Nephron progenitor cell (in vitro differentiated cells): ENCODE data around the gene PSORS1C2.
A peak's percentile ranks its signal among the peaks of the same experiment; 100 is the strongest.

Source experiments
- DNase-seq: peaks from one replicate; pipeline ENCODE4 v3.0.0; 2021
- H3K27ac Mint-ChIP-seq: 2 replicates; pipeline ENCODE4 v1.8.0; 2021; ENCODE audit warnings: mild to moderate bottlenecking, moderate library complexity, mixed read lengths
- H3K27me3 Mint-ChIP-seq: 2 replicates; pipeline ENCODE4 v1.8.0; 2021; ENCODE audit warnings: mild to moderate bottlenecking, low read depth, mixed read lengths; ENCODE audit not compliant: poor library complexity
- H3K36me3 Mint-ChIP-seq: 2 replicates; pipeline ENCODE4 v1.8.0; 2021; ENCODE audit warnings: low read depth, mixed read lengths
- H3K4me1 Mint-ChIP-seq: 2 replicates; pipeline ENCODE4 v1.8.0; 2021; ENCODE audit warnings: mixed read lengths
- H3K4me3 Mint-ChIP-seq: 2 replicates; pipeline ENCODE4 v1.8.0; 2021; ENCODE audit warnings: mild to moderate bottlenecking, moderate library complexity, mixed read lengths
- H3K9me3 Mint-ChIP-seq: 2 replicates; pipeline ENCODE4 v1.8.0; 2021; ENCODE audit warnings: mild to moderate bottlenecking, moderate library complexity, mixed read lengths
- TF ChIP-seq, protein P1 (sequence below): fragments of 200-600 bp; sonication (generic); IDR thresholded peaks from 2 replicates; pipeline ENCODE4 v1.5.0; 2021; ENCODE audit warnings: antibody characterized with exemption

PSORS1C2 gene

DNA sequence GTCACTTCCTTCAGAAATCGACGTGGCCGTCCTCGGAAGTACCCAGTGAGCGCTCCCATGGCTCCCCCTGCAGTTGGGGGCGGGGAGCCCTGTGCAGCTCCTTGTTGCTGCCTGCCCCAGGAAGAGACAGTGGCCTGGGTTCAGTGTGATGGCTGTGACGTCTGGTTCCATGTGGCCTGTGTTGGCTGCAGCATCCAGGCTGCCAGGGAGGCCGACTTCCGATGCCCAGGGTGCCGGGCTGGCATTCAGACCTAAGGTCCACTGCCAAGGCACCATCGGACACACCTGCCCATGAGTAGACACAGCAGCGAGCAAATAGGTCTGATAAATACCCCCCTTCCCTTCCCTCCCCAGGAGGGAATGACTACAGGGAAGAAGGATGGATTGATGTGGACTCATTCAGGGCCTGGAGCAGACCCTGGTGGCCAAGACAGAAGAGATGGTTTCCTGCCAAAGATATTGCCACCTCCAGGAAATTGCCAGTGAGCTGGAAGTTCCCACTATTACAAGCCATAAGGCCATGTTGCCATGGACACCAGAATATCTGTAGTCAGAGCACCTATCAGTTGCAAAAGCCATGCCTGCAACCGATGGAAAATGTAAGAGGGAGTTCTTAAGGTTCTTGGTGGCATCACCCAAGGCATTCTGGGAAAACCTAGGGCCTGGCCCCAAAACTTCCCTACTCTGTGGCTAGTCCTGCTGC, 23.7 kb upstream of the PSORS1C2 start:
- Mint-ChIP-seq H3K36me3 (no peaks in the 10 kb centered on the region), H3K9me3 (no peaks in the 10 kb centered on the region), H3K4me1 (peaks cover 31% of the 10 kb centered on the region), H3K4me3 (no peak overlapping the region), H3K27ac (no peak overlapping the region), H3K27me3 (peaks cover 27% of the 10 kb centered on the region)
- TF ChIP-seq, protein P1, sequence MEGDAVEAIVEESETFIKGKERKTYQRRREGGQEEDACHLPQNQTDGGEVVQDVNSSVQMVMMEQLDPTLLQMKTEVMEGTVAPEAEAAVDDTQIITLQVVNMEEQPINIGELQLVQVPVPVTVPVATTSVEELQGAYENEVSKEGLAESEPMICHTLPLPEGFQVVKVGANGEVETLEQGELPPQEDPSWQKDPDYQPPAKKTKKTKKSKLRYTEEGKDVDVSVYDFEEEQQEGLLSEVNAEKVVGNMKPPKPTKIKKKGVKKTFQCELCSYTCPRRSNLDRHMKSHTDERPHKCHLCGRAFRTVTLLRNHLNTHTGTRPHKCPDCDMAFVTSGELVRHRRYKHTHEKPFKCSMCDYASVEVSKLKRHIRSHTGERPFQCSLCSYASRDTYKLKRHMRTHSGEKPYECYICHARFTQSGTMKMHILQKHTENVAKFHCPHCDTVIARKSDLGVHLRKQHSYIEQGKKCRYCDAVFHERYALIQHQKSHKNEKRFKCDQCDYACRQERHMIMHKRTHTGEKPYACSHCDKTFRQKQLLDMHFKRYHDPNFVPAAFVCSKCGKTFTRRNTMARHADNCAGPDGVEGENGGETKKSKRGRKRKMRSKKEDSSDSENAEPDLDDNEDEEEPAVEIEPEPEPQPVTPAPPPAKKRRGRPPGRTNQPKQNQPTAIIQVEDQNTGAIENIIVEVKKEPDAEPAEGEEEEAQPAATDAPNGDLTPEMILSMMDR: no peak
- DNase-seq: no peak

DNA sequence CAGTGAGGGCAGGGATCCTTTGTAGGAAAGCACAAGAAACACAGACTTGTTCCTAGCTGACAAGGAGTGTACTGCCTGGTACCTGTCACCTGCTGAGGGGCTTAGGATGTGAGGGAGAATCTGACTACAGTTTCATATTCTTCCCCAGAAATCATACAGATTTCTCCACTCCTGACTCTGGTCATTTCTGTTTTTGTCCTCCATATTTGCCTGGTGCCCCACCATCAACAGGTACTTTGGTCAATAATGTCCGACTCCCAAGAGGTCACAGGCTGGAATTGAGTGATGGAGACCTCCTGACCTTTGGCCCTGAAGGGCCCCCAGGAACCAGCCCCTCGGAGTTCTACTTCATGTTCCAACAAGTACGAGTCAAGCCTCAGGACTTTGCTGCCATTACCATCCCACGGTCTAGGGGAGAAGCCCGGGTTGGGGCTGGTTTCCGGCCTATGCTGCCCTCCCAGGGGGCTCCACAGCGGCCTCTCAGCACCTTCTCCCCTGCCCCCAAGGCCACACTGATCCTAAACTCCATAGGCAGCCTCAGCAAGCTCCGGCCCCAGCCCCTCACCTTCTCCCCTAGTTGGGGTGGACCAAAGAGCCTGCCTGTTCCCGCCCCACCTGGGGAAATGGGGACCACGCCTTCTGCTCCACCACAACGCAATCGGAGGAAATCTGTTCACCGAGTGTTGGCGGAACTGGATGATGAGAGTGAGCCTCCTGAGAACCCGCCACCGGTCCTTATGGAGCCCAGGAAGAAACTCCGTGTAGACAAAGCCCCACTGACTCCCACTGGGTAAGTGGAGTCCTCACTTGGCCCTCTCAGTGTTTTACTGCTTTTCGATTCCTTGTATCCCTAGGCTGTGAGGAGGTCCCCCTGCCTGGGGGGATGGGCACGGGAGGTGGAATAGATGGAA, 22.6 kb upstream of the PSORS1C2 start:
- Mint-ChIP-seq H3K27me3 (peaks cover 15% of the 10 kb centered on the region), H3K36me3 (peaks cover 1% of the 10 kb centered on the region), H3K9me3 (no peaks in the 10 kb centered on the region), H3K4me3 (no peak overlapping the region), H3K4me1 (peaks cover 43% of the 10 kb centered on the region), H3K27ac (no peak overlapping the region)
- no peak for DNase-seq
- TF ChIP-seq, protein P1: no peak

DNA sequence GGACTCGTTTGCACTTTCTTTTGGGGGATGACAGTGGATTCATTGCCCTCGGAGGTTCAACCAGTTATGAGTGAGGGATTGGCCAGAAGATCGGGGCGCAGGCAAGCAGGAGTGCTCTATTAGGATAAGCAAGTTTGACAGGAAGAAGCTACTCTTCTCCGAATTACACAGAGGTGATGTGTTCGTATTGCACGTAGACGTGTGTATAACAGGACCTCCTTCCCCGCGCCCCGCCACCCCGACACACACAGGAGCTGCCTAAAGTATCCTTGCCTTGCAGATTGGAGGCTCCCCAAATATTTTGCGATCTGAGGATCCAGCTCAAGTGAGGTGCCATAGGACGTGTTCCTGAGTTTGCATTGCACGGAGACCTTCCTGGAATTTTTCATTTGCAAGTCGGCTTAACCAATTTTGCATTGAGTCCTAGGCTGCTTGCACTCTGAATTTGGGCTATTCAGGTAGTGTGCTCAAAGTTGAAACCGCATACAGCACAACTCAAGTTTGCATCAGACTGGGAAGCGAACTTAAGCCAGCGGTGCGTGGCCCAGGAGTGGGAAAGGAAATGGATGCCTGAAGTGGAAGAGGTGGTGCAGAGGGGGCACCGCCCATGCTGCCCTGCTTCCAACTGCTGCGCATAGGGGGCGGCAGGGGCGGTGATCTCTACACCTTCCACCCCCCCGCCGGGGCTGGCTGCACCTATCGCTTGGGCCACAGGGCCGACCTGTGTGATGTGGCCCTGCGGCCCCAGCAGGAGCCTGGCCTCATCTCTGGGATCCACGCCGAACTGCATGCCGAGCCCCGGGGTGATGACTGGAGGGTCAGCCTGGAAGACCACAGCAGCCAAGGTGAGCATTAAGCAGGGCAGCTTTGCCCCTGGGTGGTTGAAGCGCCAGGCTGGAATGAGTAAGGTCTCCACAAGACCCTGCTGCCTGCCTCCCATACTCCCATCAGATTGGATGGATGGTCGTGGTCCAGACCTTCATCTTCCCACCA, 20.3 kb upstream of the PSORS1C2 start:
- peaks cover 4% of the 10 kb centered on the region for H3K27me3 Mint-ChIP-seq
- TF ChIP-seq, protein P1: no peak

DNA sequence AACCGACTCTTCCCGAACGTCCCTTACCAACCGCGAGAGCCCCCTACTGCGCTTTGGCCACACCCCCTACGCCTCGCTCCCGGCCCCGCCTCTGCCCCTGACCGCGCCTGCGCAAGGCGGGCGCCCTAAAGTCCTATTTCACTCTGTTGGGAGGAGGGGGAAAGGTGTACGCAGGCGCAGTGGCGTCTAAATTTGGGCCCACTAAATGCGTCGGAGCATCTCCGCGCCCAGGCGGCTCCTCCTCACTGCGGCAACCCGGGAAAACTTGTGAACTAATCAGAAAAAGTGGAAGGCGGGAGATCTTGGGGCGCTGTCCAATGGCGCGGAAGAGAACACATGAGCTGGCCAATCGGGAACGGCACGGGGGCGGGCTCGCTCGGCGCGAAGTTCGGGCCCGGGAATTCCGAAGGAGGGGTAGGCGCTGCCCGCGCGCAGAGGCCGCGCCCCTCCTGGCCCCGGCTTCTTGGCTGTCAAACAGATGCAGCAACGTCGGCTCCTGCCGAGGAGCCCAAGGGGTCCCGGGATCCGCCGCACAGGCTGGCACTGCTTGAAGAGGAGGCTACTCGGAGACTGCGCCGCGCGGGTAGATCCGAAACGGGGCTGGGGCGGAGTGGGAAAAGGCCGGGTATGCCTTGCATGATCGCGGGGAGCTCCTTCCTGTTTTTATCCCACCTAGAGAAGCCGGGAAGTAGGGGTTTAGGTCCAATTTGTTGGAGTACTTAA, 19.4 kb upstream of the PSORS1C2 start, which contains the start of gene TCF19:
Gene TCF19, plus strand, starts transcription at position 450 of the 723 bp plus-strand sequence. CDS start 881 bp downstream, outside the sequence.
- TF ChIP-seq, protein P1: no peak
- H3K4me3 Mint-ChIP-seq: peak within 1 kb of the TSS; percentile 96
- DNase-seq: peak; percentile 99
- H3K9me3 Mint-ChIP-seq: no peaks in the 10 kb centered on the region
- H3K27ac Mint-ChIP-seq: peak within 1 kb of the TSS; percentile 63
- peaks cover 4% of the 10 kb centered on the region for H3K27me3 Mint-ChIP-seq
- H3K36me3 Mint-ChIP-seq: peaks cover 26% of the 10 kb centered on the region
- peaks cover 62% of the 10 kb centered on the region for H3K4me1 Mint-ChIP-seq

More for the DNA sequence above, 20.3 kb upstream of the PSORS1C2 start:
- Mint-ChIP-seq H3K27ac (no peak overlapping the region), H3K4me1 (peaks cover 58% of the 10 kb centered on the region), H3K36me3 (peaks cover 21% of the 10 kb centered on the region), H3K4me3 (peak overlapping the region; percentile 96), H3K9me3 (no peaks in the 10 kb centered on the region)
- DNase-seq: peak; percentile 37

DNA sequence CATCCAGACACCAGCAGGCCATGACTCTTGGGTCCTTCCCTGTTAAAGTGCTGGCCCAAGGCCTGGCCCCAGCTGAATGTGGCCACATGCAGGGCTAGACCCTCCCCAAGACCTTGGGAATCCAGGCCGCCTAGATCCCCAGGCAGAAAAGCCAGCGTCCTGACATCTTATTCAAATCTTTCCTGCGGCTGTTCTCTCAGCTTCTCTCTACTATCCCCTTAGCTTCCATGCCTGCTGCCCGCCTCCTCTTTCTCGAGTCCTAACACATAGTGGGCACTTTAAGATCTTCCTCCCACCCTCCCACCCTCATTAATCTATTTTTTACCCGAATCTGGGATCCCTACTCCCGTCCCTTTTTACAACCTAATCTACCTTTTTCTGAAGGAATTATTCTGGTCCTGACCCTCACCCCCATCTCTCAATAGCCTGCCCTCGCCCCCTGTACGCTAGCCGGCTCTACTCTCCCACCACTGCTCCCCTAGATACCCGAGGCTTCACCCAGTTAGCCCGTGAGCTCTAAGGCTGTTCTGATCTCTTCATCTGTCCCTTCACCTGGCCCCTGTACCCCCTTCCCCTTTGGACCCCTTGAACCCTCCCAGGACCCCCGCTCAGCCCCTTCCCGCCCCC, 18.8 kb upstream of the PSORS1C2 start, which contains the start of gene CCHCR1:
Gene CCHCR1, minus strand, starts transcription at position 290 of the 627 bp plus-strand sequence. Its CDS starts 202 bp downstream, at position 88.
- TF ChIP-seq, protein P1: no peak
- peak within 1 kb of the TSS; percentile 63 for H3K27ac Mint-ChIP-seq
- peaks cover 69% of the 10 kb centered on the region for H3K4me1 Mint-ChIP-seq
- H3K4me3 Mint-ChIP-seq: peak within 1 kb of the TSS; percentile 96
- DNase-seq: peak; percentile 18
- peaks cover 26% of the 10 kb centered on the region for H3K36me3 Mint-ChIP-seq
- H3K9me3 Mint-ChIP-seq: no peaks in the 10 kb centered on the region
- peaks cover 4% of the 10 kb centered on the region for H3K27me3 Mint-ChIP-seq
